Spleen (tissue), 11 donors: ENCODE measurements around the gene BCKDK. TPM values are rescaled to one million over a fixed set of nuclear protein-coding genes. Genes with fewer than 3 reads are reported as not detected.
A peak's percentile ranks its signal among the peaks of the same experiment; 100 is the strongest.

Experiments
- DNase-seq: peaks from one replicate; pipeline ENCODE4 v3.0.0-alpha.2; 2020
- H3K27ac ChIP-seq, 8 donors: fragments of 200-600 bp; sonication (generic) in 7 of 8; 1 replicate in 4 of 8; 2 replicates in 4 of 8; pipeline versions ENCODE4 v1.5.0 to v1.8.0; 2016 to 2021; ENCODE audit warnings: inconsistent platforms in 4 of 8, mild to moderate bottlenecking in 4 of 8, moderate library complexity in 1 of 8
- H3K27me3 ChIP-seq, 7 donors: fragments of 200-600 bp; sonication (generic) in 6 of 7; replicated peaks in 1 of 7; 1 replicate in 4 of 7; 2 replicates in 3 of 7; pipeline versions ENCODE4 v1.5.0 to v1.8.0; 2016 to 2021; ENCODE audit warnings: inconsistent platforms in 3 of 7, mild to moderate bottlenecking in 1 of 7
- H3K36me3 ChIP-seq, 6 donors: fragments of 200-600 bp; sonication (generic) in 5 of 6; 1 replicate in 4 of 6; 2 replicates in 2 of 6; pipeline versions ENCODE4 v1.5.0 to v1.8.0; 2016 to 2021; ENCODE audit warnings: inconsistent platforms in 2 of 6
- H3K4me1 ChIP-seq, 6 donors: fragments of 200-600 bp; sonication (generic) in 5 of 6; 1 replicate in 3 of 6; 2 replicates in 3 of 6; pipeline versions ENCODE4 v1.5.0 to v1.8.0; 2016 to 2021; ENCODE audit warnings: inconsistent platforms in 3 of 6
- H3K4me3 ChIP-seq, 8 donors: fragments of 200-600 bp; sonication (generic) in 7 of 8; 1 replicate in 4 of 8; 2 replicates in 4 of 8; pipeline versions ENCODE4 v1.5.0 to v1.8.0; 2016 to 2021; ENCODE audit warnings: inconsistent platforms in 4 of 8, mild to moderate bottlenecking in 4 of 8, moderate library complexity in 2 of 8
- H3K9me3 ChIP-seq, 8 donors: fragments of 200-600 bp; sonication (generic) in 7 of 8; 1 replicate in 4 of 8; 2 replicates in 4 of 8; pipeline versions ENCODE4 v1.5.0 to v1.8.0; 2016 to 2021; ENCODE audit warnings: inconsistent platforms in 4 of 8
- CTCF ChIP-seq, 11 experiments: fragments of 200-600 bp in 7 of 11; fragments of 450-650 bp in 4 of 11; sonication (generic) in 4 of 11; IDR thresholded peaks in 8 of 11; conservative IDR thresholded peaks in 3 of 11; 1 replicate in 7 of 11; 2 replicates in 4 of 11; pipeline versions ENCODE4 v1.4.0 to v1.8.0; 2016 to 2021; ENCODE audit warnings: antibody characterized with exemption in 11 of 11, inconsistent platforms in 4 of 11, mild to moderate bottlenecking in 1 of 11
- POLR2A ChIP-seq, 3 donors: fragments of 450-650 bp; IDR thresholded peaks; one replicate each; pipeline ENCODE4 v1.5.1; 2017; ENCODE audit warnings: antibody characterized with exemption in 3 of 3, mild to moderate bottlenecking in 1 of 3
- POLR2AphosphoS5 ChIP-seq, 3 donors: sonication (generic); formaldehyde crosslinking; IDR thresholded peaks; one replicate each; pipeline ENCODE4 v1.5.1; 2017; ENCODE audit warnings: antibody characterized with exemption in 3 of 3
- WGBS, 5 donors: extraction: QIAGEN DNeasy Blood & Tissue Kit in 3 of 5; methylation state at CpG; one replicate each; pipeline versions ENCODE4 v1.1.5 to v1.1.7; 2013 to 2018; 5-methylcytosine and 5-hydroxymethylcytosine counted together
- intact Hi-C: fragments of 100-400 bp; cut with DNase I; formaldehyde crosslinking; loops from one replicate; pipeline ENCODE4 v1.15.0; 2023; ENCODE audit warnings: low total_unique reads
- polyA plus RNA-seq, 3 donors: library from polyadenylated mRNA; stranded (reverse); fragments of 200-250 nt; gene quantifications; one replicate each; pipeline ENCODE4 v1.2.1, GENCODE V29; 2013
- total RNA-seq, 7 donors: library from RNA; depleted of rRNA in 3 of 7; stranded (reverse); fragments of >200 nt in 3 of 7; fragmentation: NEBNext Ultra II Directional in 4 of 7; extraction: Animal tissue kit (Norgen Biotek cat#: 25700) in 4 of 7; gene quantifications; one replicate each; pipeline versions ENCODE4 v1.1.0 to v1.2.1, GENCODE V29; 2016 to 2021
- donor health status: healthy with polysubstance abuse.
- donor health status: DM: no; HTN: no; CAD: no; lungs with moderate emphysema.
- donor health status: DM: no; HTN: no; CAD: no.
- donor health status: Bipolar disorder and iron deficiency.
- donor health status: healthy.
- donor health status: DM: no; HTN: no; CAD: no.
- donor health status: DM: yes; HTN: yes; CAD: no.

The BCKDK gene
- total and polyA plus RNA-seq, 10 donors, result 15.0 to 55.7 (median 39.0) TPM

GRCh38 chr16:31106509-31107464 lies 1.4 kb upstream of the BCKDK start:
- H3K4me1 ChIP-seq, result peaks cover 11 to 44% (median 33%) of the 10 kb centered on the region in 6 donors
- H3K4me3 ChIP-seq, result no peak overlapping the region
- peaks cover 0 to 28% (median 24%) of the 10 kb centered on the region in 6 donors for H3K36me3 ChIP-seq
- WGBS, 5 donors, result 93 to 96% (median 94%) methylated on average over 28 of the region's 28 CpGs
- H3K27ac ChIP-seq, result peak overlapping the region in 1 of 8 donors; percentile 83
- intact Hi-C loops, result no loop called here
- H3K9me3 ChIP-seq, result no peaks in the 10 kb centered on the region
- no peak for DNase-seq
- no peaks in the 10 kb centered on the region for H3K27me3 ChIP-seq
- TF ChIP-seq CTCF (IDR thresholded peaks at IDR 0.05 in 8 of 11, conservative IDR thresholded peaks at IDR 0.05 in 3 of 11) (no peak), POLR2A (IDR thresholded peaks at IDR 0.05) (no peak), POLR2AphosphoS5 (IDR thresholded peaks at IDR 0.05) (no peak)

DNA sequence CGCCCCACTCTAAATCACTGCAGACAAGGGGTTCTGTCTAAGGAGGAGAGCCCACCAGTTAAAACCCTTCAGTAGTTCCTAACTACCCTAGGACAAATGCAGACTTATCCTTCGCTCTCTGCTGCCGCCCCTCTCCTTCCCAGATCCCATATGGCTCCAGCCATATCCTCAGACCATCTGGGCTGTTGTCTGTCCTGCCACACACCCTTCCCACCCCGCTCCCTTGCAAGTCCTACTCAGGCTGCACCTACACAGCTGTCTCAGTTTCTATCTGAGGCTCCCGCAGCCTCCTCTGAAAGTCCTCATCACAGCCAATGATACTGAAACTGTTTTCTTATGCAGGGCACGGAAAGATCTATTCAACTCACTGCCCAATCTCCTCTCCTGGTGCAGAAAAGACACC lies 720 bp upstream of the BCKDK start:
- Histone ChIP-seq H3K4me1 (peaks cover 11 to 50% (median 37%) of the 10 kb centered on the region in 6 donors), H3K9me3 (no peaks in the 10 kb centered on the region), H3K36me3 (peaks cover 0 to 35% (median 31%) of the 10 kb centered on the region in 6 donors), H3K4me3 (peak overlapping the region in 2 of 8 donors; percentile 88 to 97), H3K27me3 (no peaks in the 10 kb centered on the region), H3K27ac (peak overlapping the region in 5 of 8 donors; percentile 87 to 96 (median 92))
- DNase-seq, result no peak
- 82 to 90% (median 89%) methylated on average over 6 of the region's 6 CpGs for WGBS, 5 donors
- TF ChIP-seq CTCF (IDR thresholded peaks at IDR 0.05 in 8 of 11, conservative IDR thresholded peaks at IDR 0.05 in 3 of 11) (no peak), POLR2A (IDR thresholded peaks at IDR 0.05) (no peak), POLR2AphosphoS5 (IDR thresholded peaks at IDR 0.05) (no peak)
- intact Hi-C loops, result no loop called here

DNA sequence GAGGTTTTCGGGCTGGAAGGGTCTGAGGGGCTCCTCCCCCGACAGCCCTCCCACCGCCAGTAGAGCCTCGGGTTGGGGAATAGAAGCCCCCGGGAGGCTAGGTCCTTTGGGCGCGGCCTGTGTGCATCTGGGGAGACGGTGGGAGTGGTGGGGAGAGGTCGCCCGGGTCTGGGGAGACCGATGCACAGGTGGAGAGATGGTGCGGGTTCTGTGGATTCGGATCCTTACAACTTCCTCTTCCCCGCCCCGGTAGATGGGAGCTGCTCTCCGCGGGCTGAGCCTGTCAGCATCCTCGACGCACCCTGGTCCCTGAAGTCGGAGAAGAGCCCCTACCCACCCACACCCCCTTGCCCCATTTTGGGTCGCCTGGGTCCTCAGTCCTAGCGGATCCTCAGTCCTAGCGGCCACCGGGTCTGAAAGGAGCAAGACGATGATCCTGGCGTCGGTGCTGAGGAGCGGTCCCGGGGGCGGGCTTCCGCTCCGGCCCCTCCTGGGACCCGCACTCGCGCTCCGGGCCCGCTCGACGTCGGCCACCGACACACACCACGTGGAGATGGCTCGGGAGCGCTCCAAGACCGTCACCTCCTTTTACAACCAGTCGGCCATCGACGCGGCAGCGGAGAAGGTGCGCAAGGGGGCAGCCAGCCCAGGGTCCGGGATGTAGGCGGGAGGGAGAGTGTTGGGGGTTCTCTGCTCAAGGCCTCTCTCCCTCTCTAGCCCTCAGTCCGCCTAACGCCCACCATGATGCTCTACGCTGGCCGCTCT lies 790 bp downstream of the BCKDK start:
- DNase-seq, result no peak
- 51 to 57% (median 54%) methylated on average over 28 to 55 of the region's 57 CpGs for WGBS, 5 donors
- intact Hi-C loops, result no loop called here
- Histone ChIP-seq H3K9me3 (no peaks in the 10 kb centered on the region), H3K27ac (peak overlapping the region; percentile 84 to 96 (median 88)), H3K4me1 (peaks cover 11 to 65% (median 47%) of the 10 kb centered on the region in 6 donors), H3K36me3 (peaks cover 0 to 44% (median 37%) of the 10 kb centered on the region in 6 donors), H3K4me3 (peak overlapping the region; percentile 75 to 97 (median 86)), H3K27me3 (no peaks in the 10 kb centered on the region)
- TF ChIP-seq CTCF (IDR thresholded peaks at IDR 0.05 in 8 of 11, conservative IDR thresholded peaks at IDR 0.05 in 3 of 11) (no peak), POLR2AphosphoS5 (IDR thresholded peaks at IDR 0.05) (no peak), POLR2A (IDR thresholded peaks at IDR 0.05) (no peak)
